HEK293T (cell line): Measurements from ENCODE around the gene NACC2.

Source experiments
- CTCF ChIA-PET: fragments of 350-600 bp; formaldehyde crosslinking; extraction: SDS; loops from one replicate; lab custom pipeline; 2021; ENCODE audit warnings: antibody characterized with exemption, inconsistent platforms; lab: Yijun Ruan, JAX
- POLR2A ChIA-PET: fragments of 350-600 bp; formaldehyde crosslinking; extraction: SDS; loops from one replicate; lab custom pipeline; 2020; ENCODE audit warnings: antibody characterized with exemption, inconsistent platforms; lab: Yijun Ruan, JAX
- DNase-seq: peaks from one replicate; pipeline ENCODE4 v3.0.0; 2012; ENCODE audit warnings: mixed read lengths; ENCODE audit errors: extremely low spot score
- ARNT ChIP-seq: fragments of 450-650 bp; IDR thresholded peaks from 2 replicates; pipeline ENCODE4 v1.6.1; 2017; ENCODE audit warnings: mild to moderate bottlenecking
- BHLHE40 ChIP-seq: fragments of 450-650 bp; IDR thresholded peaks from 2 replicates; pipeline ENCODE4 v1.6.1; 2016; ENCODE audit warnings: mild to moderate bottlenecking, moderate library complexity, borderline replicate concordance
- CTBP1 ChIP-seq: fragments of 450-650 bp; IDR thresholded peaks from 2 replicates; pipeline ENCODE4 v1.6.1; 2016; ENCODE audit warnings: borderline replicate concordance
- ELF4 ChIP-seq: fragments of 450-650 bp; IDR thresholded peaks from 2 replicates; pipeline ENCODE4 v1.6.1; 2017; ENCODE audit warnings: antibody characterized with exemption
- FOXA1 ChIP-seq: fragments of 450-650 bp; IDR thresholded peaks from 2 replicates; pipeline ENCODE4 v1.6.1; 2016; ENCODE audit warnings: mild to moderate bottlenecking
- FOXK2 ChIP-seq: fragments of 450-650 bp; IDR thresholded peaks from 2 replicates; pipeline ENCODE4 v1.6.1; 2016; ENCODE audit warnings: mild to moderate bottlenecking
- FOXM1 ChIP-seq: fragments of 450-650 bp; IDR thresholded peaks from 2 replicates; pipeline ENCODE4 v1.6.1; 2017; ENCODE audit warnings: mild to moderate bottlenecking, borderline replicate concordance
- HDGF ChIP-seq: fragments of 450-650 bp; IDR thresholded peaks from 2 replicates; pipeline ENCODE4 v1.6.1; 2017; ENCODE audit warnings: antibody characterized with exemption, borderline replicate concordance
- L3MBTL2 ChIP-seq: fragments of 450-650 bp; conservative IDR thresholded peaks from 2 replicates; pipeline ENCODE4 v1.6.1; 2016; ENCODE audit warnings: mild to moderate bottlenecking
- LEF1 ChIP-seq: fragments of 450-650 bp; IDR thresholded peaks from 2 replicates; pipeline ENCODE4 v1.6.1; 2017; ENCODE audit warnings: mild to moderate bottlenecking, borderline replicate concordance
- NFRKB ChIP-seq: fragments of 450-650 bp; IDR thresholded peaks from 2 replicates; pipeline ENCODE4 v1.6.1; 2016; ENCODE audit warnings: mild to moderate bottlenecking, moderate library complexity
- SP1 ChIP-seq: fragments of 450-650 bp; IDR thresholded peaks from 2 replicates; pipeline ENCODE4 v1.6.1; 2017
- SUZ12 ChIP-seq: fragments of 450-650 bp; IDR thresholded peaks from 2 replicates; pipeline ENCODE4 v1.6.1; 2016; ENCODE audit warnings: mild to moderate bottlenecking
- TARDBP ChIP-seq: fragments of 450-650 bp; IDR thresholded peaks from 2 replicates; pipeline ENCODE4 v1.6.1; 2016
- ZNF384 ChIP-seq: fragments of 450-650 bp; IDR thresholded peaks from 2 replicates; pipeline ENCODE4 v1.6.1; 2016
- TF ChIP-seq, protein P1 (sequence below): fragments of 450-650 bp; IDR thresholded peaks from 2 replicates; pipeline ENCODE4 v1.6.1; 2016

The NACC2 gene

DNA sequence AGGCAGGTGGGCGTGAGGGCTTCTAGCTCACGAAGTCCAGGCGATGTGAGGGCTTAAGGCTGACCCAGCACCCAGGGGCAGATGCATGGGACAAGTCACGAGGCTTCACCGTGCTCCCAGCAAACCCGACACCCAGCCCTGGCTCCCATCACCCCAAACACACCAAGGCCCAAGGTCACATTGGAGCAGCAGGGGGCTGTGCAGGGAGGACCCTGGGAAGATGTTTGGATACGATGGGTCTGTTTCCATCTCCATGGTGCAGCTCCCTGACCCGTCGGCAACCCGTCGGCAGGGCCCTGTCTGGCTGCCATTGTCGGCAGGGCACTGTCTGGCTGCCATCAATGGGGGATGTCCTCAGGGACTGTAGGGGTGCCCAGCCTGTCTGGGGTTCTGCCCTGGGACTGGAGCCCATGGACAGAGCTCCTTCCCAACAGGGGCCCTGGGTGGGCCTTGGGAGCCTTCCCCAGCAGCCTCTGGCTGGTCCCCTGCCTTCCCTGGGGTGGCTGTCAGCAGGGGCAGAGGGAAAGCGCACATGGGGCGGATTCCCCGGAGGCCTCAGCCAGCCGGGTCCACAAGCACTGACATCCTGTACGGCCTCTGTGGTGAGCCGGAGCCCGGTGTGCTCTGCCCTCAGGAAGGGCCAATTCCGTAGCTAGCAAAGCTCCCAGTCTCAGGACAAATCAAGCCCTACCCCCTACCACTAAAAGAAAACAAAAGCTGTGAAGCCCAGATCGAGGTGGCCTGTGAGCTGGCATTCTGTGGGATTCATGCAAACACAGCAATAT lies 47.1 kb downstream of the NACC2 start:
- CTCF ChIA-PET: no interaction called here
- POLR2A ChIA-PET: no interaction called here
- no peak for TF ChIP-seq SP1
- TF ChIP-seq TARDBP: no peak
- TF ChIP-seq LEF1: no peak
- TF ChIP-seq NFRKB: no peak
- no peak for TF ChIP-seq ZNF384
- no peak for TF ChIP-seq FOXA1
- TF ChIP-seq L3MBTL2: no peak
- TF ChIP-seq HDGF: no peak
- no peak for TF ChIP-seq CTBP1
- TF ChIP-seq SUZ12: no peak
- no peak for TF ChIP-seq ARNT
- no peak for DNase-seq

DNA sequence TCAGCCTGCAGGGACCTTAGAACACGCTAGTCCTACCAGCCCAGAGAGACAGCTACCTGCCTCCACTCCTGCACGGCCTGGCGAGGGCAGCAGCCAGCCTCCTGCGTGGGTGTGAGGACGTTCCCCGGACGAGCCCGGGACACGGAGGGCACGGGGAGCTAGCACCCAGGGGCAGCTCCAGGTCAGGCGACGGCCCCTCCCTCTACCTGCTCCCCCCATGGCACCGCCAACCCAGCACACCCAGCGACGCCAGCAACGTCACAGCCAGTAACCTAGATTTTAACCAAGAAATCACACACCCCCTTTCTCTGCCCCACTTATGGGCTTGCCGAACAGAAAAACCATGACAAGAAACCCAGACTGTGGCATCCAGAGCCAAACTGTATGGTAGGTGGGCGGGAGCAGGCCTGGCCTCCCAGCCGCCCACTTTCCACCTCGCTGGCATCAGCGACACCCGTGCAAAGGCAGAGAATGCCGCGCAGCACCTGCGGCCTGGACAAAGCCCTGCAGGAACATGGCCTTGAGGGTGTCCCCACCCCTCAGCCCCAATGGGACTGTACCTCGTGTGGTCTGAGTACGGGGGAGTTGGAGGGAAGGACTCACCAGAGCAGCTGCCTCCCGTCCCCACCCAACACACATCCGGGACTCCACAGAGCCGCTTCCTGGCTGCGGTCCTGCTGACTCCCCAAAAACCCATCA lies 47.9 kb downstream of the NACC2 start:
- CTCF ChIA-PET: no interaction called here
- no peak for DNase-seq
- TF ChIP-seq BHLHE40 (no peak), ARNT (no peak), NFRKB (no peak), SP1 (no peak), CTBP1 (no peak), ELF4 (no peak), SUZ12 (no peak), FOXK2 (no peak), FOXA1 (no peak), L3MBTL2 (no peak), LEF1 (no peak), FOXM1 (no peak), TARDBP (no peak), HDGF (no peak), ZNF384 (no peak)
- TF ChIP-seq, protein P1, sequence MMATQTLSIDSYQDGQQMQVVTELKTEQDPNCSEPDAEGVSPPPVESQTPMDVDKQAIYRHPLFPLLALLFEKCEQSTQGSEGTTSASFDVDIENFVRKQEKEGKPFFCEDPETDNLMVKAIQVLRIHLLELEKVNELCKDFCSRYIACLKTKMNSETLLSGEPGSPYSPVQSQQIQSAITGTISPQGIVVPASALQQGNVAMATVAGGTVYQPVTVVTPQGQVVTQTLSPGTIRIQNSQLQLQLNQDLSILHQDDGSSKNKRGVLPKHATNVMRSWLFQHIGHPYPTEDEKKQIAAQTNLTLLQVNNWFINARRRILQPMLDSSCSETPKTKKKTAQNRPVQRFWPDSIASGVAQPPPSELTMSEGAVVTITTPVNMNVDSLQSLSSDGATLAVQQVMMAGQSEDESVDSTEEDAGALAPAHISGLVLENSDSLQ: no peak
- POLR2A ChIA-PET: no interaction called here

DNA sequence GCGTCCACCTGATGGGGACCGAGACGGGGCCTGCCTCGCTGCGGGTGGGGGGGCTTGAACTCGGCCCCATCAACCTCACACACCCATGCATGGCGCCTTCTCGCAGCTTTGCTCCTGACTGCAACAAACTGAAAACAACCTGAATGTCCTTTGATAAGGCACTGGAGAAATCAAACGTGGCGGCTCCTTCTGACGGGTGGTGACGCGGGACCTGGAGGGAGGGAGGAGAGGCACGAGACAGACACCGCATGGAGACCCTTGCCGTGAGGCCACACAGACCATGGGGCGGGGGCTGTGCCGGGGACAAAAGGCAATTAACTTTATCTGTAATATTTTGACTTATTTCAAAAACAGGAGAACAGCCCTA lies 48.6 kb downstream of the NACC2 start:
- CTCF ChIA-PET: no interaction called here
- POLR2A ChIA-PET: no interaction called here

DNA sequence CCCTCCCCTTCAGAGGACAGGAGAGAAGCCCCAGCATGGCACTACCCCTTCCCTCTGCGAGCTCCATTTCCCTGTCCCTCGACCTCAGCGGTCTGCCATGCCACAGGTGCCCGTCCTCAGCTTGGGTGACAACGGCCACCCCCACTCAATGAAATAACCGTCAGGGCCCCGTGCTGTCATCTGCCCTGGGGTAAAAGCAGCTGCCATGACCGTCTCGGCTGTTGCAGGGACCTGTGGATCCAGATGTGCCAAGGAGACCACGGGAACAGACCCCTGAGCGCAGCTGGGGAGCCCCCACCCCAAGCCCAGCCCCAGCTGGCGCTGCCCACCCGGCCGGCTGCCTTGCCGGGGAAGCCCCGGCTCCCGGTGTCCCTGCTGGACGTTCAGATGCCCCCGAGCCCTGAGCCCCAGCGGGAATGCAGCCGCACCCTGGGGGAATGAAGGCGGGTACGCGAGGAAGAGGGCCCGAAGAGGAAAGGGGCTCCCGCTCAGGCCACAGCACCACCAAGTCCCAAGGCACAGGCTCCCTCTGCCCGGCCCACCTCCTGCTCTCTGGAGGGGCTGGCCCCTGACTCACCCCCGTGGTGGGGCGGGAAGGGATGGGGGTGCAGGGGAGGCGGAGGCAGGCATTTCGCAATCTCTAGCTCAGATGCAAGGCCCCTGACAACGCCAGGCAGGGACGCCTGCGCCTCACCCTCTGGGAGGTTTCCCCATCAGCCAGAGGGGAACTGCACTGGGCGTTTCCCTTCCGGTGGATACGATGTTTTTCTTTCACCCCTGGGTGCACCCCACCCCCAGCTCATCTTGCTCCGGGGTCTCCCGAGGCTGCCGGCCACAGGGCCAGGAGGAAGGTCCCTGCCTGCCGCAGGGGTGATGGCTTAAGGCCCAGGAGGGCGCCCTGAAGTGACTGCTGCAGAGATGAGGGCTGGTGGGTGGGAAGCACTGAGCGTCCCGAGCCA lies 49.2 kb downstream of the NACC2 start:
- DNase-seq: no peak
- TF ChIP-seq ZNF384: no peak
- no peak for TF ChIP-seq LEF1
- no peak for TF ChIP-seq NFRKB
- TF ChIP-seq SP1: no peak
- TF ChIP-seq, protein P1: no peak
- no peak for TF ChIP-seq TARDBP
- TF ChIP-seq FOXK2: no peak
- TF ChIP-seq L3MBTL2: no peak
- no peak for TF ChIP-seq CTBP1
- no peak for TF ChIP-seq BHLHE40
- TF ChIP-seq HDGF: no peak
- no peak for TF ChIP-seq ARNT
- TF ChIP-seq SUZ12: no peak
- no peak for TF ChIP-seq FOXA1
- CTCF ChIA-PET: no interaction called here
- POLR2A ChIA-PET: no interaction called here

More for the DNA sequence above, 48.6 kb downstream of the NACC2 start:
- no peak for DNase-seq
- TF ChIP-seq LEF1: no peak
- TF ChIP-seq FOXA1: no peak
- TF ChIP-seq ZNF384: no peak
- TF ChIP-seq ELF4: no peak
- no peak for TF ChIP-seq SP1
- no peak for TF ChIP-seq L3MBTL2
- no peak for TF ChIP-seq FOXK2
- no peak for TF ChIP-seq TARDBP
- TF ChIP-seq, protein P1: no peak

DNA sequence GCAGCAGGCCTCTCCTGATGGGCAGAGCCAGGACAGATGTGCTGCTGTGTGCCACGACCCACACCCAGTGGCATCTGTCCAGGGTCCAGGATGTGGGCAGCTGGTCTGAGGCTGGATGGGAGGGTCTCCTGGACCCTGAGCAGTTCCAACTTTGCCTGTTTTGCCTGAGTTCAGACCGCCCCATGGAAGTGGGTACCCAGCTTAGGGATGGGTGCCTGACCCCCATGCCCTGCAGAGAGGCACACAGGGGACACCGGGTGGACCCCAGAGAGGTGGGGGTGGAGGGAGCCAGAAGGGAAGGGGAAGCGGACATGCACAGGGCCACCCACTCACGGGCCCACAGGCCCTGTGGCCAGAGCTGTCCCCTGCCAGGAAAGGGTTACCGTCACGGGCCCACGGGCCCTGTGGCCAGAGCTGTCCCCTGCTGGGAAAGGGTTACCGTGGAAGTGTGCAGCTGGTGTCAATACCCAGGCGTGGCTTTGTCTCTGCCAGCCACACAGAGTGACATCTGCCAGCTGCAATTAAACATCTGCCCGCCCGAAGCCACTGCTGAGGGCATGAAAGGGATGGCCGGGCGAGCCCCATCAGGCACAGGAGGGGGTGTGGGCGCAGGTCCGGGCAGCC lies 50.0 kb downstream of the NACC2 start:
- no peak for DNase-seq
- TF ChIP-seq CTBP1: no peak
- TF ChIP-seq, protein P1: no peak
- TF ChIP-seq LEF1: no peak
- TF ChIP-seq FOXA1: no peak
- no peak for TF ChIP-seq L3MBTL2
- TF ChIP-seq ELF4: no peak
- TF ChIP-seq HDGF: no peak
- no peak for TF ChIP-seq FOXK2
- TF ChIP-seq BHLHE40: no peak
- no peak for TF ChIP-seq SUZ12
- no peak for TF ChIP-seq ZNF384
- TF ChIP-seq NFRKB: no peak
- no peak for TF ChIP-seq TARDBP
- TF ChIP-seq SP1: no peak
- TF ChIP-seq ARNT: no peak
- TF ChIP-seq FOXM1: no peak
- ChIA-PET CTCF (no interaction called here), POLR2A (no interaction called here)
